Stimulated activated CD4-positive, alpha-beta T cell treated with anti-CD3 and anti-CD28 coated beads, TNF-alpha, amount 100 ng/mL, for 4 hours (primary cell): Measurements from ENCODE around the gene RAMP3.

ENCODE experiments used
- DNase-seq, 3 experiments: peaks; one replicate each; pipeline ENCODE4 v3.0.0-alpha.2; 2020; ENCODE audit warnings: low read depth in 3 of 3

Gene RAMP3

DNA sequence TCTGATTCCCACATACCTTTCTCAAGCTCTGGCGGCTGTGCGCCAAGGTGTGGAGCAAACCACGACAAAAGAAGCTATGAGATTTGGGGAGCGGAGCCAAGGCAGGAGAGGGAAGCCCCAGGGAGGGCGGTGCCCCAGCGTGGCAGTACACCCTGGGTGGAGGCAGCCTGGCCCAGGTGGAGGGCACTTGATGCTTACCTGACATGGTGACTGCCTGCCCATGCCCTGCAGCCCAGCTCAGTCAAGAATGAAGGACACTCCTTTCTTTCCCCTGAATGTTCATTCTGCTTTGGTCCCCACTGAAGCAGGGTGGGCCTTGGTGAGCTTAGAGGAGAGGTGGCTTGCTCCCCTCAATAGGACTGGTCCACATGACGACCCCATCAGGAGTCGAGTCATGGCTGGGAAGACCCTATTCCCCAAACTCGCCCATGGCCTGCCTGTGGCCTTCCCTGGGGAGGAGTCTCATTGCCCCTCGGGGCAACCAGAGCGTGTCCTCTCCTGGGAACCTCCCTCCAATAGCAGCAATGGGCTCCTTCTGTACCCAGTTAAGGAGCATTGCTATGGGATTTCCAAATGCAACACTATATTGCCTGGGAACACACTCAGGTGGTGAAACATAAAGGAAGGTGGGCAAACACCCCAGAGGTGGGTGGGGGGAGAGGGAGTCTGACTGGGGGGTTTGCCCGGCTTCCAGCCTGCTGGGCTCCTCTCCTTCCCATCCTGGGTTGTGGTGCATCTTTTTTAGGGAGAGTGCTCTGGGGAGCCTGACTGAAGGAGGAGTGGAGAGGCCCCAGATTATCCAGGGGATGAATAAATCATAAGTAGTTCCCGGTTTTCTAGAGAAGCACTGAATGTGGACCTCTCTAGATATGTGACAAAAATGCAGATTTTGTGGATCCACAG, 22.7 kb downstream of the RAMP3 start:
- DNase-seq = no peak

DNA sequence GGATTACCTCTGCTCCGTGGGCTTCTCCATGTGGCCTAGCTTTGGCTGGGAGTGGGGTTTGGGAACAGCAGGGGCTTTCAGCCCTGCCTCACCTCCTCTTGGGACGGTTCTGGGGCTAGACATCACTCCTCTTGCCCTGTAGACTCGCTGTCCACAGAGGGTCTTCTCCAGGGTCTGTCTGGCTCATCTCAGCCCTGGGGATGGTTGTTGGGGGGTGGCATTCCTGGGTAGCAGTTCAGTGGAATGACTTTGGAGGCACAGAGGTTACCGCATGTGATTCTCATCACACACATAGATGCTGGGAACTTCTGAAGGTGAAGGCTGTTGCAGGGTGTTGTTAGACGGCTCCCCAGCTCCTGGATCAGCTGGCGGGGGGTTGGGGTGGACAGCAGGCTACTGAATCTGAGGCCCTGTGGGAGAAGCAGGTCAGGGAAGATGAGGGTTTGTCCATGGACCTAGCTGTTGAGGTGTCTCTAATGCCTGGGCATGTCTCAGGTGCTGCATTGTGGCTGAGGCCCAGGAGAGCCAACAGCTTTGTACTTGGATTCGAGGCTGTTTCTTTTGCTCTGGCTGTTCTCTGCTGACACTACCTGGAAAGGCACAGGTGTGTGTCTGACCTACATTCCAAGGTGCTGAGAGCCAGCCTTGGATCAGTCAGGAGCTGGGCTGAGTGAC, 23.8 kb downstream of the RAMP3 start:
- no peak for DNase-seq

DNA sequence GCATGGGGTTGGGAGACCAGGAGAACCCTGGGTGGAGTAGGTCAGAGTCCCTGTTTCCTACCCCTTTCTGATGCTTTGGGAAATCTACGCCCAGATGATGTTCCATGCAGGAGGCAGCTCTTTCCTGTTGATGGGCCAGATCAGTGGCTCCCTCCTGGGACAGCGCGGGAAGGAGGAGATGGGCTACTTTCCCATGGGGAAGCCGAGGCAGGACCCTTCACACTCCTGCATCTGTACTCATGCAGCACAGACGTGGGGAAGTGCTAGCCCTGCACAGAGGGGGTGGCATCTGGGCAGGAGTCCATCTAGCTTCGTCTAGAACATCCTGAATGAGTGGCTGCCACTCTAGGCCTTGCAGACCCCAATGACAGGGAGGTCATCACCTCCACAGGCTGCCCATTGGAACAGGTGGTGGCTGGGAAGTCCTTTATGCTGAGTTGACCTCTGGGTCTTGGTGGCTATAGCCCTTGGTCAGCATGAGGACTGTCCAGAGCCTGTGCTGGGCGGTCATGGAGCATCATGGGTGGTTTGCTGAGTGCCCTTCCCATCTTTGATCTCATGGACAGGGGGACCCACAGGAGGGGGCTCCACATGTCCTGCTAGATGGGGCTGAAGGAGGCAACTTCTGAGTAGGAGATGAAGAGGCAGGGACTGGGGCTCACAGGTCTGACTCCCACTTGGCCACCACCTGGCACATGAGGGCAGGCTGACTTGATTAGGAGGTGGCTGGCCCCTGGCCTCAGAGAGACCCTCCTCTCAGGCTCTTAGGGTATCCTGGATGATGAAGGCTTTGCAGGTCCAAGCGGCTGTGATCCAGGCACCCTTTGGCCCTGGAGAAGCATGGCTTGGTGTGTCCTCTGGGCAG, 24.6 kb downstream of the RAMP3 start:
- no peak for DNase-seq

DNA sequence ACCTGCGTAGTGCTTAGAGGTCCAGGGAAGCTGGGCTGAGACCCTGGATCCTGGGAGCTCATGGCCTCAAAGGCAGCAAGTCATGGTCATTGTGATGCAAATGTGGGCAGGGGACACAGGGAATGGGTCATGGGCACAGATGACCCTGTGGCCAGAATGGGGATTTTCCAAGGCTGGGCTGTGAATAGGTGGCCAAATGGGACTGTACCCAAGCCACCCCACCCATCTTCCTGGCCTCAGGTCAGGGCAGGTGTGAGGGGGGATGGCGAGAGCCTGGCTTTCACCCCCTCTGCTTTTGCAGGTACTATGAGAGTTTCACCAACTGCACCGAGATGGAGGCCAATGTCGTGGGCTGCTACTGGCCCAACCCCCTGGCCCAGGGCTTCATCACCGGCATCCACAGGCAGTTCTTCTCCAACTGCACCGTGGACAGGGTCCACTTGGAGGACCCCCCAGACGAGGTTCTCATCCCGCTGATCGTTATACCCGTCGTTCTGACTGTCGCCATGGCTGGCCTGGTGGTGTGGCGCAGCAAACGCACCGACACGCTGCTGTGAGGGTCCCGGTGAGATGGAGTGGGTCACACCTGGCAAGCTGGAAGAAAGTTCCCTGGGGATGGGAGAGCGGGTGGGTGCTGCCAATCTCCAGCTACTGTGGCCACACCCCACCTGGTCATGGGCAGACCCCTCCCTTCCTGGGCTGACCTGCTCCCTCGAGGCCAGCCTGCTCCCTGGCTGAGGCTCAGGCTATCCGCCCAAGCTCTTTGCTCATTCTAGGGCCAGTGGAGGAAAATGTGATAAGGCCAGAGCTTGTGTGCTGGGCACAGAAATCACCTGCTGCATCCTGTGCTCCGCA, 25.5 kb downstream of the RAMP3 start:
- no peak for DNase-seq

DNA sequence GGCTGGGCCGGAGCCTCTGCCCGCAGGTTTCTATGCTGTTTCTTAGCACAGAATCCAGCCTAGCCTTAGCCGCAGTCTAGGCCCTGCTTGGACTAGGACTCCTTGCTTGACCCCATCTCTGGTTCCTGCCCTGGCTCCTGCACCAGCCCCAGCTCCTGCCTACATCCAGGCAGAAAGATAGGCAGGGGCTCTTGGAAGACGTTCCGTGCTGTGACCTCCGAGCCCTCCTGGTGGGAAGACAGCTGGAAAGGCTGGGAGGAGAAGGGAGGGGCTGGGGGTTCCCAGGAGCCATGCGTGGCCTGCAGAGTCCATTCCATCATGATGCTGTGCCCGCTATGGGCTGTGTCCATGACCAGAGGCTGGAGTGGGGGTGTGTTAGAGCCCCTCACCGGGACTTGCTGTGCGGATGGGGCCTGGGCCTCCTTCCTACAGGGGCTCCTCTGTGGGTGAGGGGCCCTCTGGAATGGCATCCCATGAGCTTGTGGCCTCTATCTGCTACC, 26.2 kb downstream of the RAMP3 start:
- no peak for DNase-seq

DNA sequence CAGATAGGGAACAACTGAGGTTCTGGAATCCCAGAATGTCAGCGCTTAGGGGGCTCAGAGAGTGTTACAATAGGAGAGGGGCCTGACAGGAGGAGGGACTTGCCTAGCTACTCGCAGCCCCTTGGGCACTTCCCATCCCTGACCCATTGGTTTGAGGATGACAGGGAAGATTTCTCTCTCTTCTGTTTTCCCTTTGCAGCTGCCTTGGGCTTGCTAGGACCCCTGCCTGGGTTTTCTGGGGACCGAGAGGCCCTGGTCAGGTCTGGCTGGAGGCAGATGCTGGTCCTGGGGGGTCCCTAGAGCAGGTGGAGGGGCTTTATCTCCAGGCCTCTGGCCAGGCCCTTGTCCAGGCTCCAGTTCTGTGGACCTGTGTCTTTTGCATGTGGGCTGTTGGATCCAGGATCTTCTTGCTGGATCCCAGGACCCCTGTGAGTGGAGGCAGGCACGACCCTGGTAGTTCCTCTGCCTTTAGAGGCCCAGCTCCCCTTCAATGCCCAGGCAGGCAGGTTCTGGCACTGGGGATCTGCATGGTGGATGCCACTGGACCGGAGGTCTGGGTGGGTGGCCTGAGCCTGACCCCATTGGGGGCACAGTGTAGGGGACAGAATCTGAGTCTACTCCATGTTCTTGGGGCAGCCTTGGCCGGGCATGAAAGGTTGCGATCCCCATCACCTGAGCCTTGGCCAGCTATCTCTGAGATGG, 26.9 kb downstream of the RAMP3 start:
- DNase-seq = no peak

DNA sequence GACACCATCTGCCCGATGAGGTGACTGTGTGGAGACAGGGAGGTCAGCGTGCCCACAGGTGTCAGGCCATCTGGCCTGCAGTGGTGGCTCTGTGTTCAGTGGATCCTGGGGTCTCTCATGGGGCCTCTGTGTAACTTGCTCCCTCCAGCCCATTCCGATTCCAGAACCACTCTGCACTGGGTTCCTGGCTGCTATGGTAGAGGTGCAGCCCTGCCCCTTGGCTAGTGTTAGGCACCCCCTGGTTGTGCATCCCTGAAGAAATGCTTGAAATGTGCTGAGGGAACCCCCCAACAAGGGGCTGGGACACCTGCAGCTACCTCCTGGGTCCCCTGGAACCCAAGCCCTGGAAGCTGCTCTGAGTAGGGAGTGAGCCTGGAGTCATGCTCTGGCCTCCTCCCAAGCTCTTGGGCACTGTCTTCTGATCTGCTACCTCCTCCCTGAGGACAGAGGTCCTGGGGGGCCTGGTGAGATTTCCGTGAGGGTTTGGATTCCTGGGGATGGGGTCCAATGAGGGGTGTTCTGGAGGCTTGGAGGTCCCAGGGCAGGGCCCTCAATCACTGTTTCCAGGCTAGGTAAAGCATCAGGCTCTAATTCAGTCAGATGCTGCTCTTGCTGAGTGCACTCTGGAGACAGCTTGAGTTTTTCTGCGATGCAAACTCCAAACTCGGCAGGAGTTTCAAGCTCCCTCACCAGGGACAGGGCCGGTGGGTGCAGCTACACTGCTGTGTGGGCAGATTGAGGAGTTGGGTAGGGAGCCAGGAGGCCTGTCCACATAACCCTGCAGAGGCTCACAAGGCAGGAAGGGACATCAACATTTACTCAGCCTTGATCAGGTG, 27.7 kb downstream of the RAMP3 start:
- no peak for DNase-seq

DNA sequence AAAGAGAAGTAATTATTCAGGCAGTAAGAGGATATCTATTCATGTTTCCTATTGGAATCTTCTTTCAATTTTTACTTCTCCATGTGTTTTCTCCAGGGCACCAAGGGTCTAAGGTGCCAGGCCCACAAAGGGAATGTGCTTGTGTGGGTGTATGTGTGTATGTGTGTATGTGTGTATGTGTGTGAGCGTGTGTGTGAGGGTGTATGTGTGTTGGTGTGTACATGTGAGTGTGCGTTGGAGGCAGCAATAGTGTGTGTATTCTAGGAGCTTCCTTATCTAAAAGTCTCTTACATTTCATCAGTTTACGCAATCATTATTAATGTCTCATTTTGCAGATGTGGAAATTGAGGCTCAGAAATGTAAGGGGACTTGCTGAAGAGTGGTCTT, 28.3 kb downstream of the RAMP3 start:
- no peak for DNase-seq

DNA sequence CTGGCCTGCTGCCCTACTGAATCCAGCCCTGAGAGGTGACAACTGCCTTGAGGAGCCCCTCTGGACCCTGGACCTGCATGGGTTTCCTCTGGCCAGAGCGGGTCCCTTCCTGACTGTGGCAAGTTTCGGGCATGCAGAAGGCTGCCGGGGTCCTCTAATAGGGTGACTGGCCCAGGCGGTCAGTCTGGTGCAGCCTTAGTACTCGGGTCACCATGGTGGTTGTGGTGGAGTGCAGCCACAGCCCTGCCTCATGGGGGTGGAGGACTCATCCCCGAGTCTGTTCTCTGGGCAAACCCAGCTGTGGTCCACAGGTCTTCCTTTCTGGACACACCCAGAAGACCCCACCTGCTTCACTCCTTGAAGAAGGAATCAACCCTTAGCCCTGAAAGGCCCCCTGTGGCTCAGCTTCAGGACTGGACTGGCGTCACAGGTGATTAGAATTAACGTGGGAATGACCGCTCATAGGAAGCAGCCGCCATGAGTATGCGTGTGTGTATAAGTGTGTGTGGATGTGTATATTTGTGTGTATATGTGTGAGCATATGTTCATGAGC, 28.7 kb downstream of the RAMP3 start:
- no peak for DNase-seq

DNA sequence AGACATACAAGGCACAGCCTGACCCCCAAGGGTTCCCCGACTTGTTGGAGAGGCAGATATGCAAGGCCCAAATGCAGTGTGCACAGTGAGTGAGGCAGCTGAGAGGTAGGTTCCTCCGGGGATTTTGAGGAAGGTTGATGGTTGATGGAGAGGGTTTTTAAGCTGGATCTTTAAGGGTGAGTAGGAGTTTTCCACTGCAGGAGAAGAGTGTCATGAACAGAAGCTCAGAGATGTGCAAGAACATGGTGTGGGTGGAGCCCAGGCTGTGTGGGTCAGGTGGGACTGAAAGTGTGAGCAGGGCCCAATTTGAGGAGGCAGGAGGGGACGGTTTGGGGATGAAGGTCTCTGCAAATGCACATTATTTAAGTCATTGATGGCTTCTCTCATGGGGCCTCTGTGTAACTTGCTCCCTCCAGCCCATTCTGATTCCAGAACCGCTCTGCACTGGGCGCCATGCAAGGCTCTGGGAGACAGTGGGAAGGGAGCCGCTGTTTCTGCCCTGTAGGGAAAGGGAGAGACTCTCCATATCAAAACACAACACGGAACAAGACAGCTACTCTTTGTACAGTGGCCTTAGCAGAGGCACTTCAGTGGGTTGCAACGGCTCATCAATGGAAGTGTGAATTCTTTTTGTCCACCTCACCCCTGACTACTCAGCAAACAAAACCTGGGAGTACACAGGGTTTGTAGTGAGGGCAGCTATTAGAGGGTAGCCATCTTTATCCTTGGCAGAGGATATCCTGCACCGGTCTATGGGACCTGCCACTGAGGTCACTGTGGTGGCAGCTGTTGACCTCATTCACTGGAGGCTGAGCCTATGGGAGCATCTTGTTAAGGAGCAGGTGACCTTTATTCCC, 29.7 kb downstream of the RAMP3 start:
- DNase-seq = no peak

DNA sequence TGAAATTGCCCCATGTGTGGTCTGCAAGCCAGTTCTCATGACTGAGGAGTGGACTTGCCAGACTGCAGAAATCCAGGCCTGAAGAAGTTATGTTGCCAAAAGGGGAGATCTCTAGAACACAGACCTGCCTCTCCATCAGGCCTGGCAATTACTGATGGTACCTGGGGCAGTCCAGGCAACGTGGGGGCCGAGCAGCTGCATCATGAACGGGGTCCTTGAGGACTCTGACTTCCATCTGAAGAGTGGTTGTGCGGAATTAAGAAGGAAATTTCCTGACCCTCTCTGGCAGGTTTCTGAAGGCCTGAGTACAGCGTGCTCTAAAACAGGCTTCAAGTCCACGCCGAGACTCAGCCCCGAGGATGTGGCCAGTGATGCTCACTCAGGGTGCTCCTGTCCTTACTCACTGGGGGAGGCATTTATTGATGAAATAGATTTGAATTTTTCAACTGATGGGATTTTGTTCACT, 30.4 kb downstream of the RAMP3 start:
- no peak for DNase-seq

DNA sequence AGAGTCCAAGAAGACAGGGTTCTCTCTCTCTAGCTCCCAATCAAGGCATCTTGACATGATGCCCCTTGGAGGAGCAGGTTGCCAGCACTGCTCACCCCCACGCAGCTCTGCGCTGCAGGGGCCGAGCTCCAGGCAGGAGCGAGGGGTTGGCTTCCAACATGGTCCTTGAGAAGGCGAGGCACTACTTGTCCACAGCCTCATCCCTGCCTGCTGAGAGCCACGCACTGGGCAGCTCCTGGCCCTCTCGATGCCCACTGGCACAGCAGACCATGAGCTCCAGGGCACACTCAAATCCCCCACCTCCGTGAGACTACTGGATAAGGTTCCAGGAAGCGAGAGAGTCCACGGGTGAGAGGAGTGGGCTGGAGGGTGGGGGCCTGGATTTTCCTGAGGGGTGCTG, 31.1 kb downstream of the RAMP3 start:
- DNase-seq = no peak

DNA sequence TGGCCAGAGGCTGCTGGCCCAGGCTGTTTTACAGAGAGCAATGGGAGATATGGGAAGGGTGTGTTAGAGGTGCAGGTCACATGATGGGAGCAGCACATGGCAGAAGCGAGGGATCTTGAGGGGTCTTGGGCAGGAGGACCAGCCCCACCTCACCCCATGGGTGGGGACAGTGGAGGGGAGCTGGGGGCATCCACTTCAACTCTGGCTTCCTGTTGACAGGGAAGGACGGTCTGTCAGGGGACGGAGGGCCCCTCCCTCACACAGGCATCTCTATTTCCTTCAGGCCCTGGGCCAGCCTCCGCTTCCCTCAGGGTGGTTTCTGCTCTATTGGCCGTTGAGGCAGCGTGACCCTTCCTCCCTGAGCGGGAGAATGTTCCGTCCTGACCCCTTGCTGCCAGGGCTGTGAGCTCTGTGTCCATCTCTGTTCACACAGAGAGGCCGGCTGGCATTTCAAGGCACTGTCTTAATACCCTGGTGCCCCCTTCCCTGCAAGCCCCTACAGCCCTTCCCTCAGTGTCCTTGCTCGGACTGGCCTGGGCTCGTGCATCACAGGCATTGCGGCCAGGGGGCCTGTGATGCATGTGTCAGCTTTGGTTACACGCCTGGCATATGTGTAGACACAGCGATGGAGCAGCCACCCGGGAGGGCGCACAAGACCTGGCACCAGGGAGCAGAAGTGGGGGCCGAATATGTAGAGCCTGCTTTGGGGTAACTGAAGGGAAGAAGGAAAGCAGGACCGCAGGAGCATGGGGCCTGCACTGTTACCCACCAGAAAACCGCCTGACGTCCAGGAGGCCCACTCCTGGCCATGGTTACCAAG, 31.8 kb downstream of the RAMP3 start:
- no peak for DNase-seq

DNA sequence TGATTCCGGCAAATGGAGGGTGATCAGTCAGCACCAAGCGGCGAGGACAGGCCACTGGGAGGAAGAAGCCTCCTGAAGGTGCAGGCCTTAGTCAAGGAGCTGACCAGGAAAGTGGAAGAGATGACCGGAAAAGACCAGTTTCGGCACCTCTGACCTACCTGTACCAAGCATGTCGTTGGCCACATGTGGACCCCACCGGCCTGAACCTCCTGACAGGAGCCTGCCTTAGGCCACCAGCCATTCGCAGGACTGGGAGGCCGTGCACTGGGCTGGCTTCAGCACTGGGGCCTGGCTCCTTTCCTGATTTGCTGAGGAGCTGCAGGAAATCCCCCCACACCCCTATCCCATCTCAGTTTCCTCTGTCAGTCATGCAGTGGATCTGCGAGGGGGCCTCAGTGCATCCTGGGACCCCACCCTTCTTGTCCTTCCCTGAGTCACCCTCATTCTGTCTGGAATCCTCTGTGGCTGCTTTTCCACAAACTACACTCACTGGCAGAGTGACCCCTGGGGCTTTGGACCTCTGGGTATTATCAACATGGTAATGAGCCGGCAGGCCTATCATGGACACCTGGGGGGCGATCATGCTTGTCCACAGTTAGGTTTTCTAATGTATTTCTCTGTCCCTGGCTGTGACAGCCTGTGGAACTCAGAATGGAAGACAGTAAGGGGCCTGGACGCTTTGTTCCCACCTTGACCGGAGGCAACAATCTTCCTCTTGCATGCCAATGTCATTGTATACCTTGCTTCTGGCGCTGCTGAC, 33.0 kb downstream of the RAMP3 start:
- no peak for DNase-seq

DNA sequence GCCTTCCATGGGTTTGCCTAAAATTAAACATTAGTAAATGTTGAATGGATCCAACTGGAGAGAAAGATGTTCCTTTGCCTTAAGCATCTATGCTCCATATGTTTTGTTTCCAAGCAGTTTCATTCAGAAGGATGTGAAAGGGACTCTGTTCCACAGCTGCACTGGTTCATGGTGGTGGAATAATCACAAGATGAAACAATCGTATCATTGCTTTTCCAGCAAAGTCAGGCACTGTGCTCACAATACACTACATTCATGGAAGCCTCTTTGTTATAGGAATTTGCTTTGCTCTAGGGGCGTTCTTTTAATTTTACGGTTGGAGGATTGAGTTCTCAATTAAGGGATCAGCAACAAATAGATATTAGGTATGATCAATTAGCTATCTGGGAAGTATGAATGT, 33.8 kb downstream of the RAMP3 start:
- no peak for DNase-seq

DNA sequence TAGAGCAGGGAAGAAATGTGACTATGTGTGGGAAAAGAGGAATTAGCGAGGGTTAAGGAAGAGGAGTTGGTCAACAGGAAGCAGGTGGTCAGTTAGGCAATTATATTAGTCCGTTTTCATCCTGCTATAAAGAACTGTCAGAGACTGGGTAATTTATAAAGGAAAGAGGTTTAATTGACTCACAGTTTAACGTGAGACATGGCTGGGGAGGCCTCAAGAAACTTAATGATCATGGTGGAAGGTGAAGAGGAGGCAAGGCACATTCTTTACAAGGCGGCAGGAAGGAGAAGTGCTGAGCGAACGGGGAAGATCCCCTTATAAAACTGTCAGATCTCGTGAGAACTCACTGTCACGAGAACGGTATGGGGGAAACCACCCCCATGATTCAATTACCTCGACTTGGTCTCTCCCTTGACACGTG, 35.0 kb downstream of the RAMP3 start:
- DNase-seq = no peak

DNA sequence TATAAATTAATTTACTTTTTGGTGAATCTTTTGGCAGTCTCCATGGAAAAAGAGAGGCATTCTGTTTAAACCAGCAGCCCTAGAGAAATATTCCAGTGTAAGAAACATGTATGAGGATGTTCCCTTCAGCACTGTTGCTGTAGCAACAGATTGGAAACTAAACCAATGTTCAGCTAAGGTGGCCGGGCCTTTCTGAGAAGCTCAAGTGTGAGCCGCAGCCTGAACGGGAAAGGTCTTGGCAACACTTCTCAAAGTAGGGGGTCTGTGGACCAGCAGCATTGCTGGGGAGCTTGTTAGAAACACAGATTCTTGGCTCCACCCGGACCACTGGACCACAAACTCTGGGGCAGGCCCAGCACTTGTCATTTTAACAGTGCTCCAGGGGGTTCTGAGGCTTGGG, 36.2 kb downstream of the RAMP3 start:
- DNase-seq = no peak
